MM.1S (cell line): ENCODE measurements around the gene COQ8A.

ENCODE experiments used
- DNase-seq: peaks from one replicate; pipeline ENCODE4 v3.0.0-alpha.2; 2015
- H2AFZ ChIP-seq: fragments of 300-600 bp; sonication (generic); 2 replicates; pipeline ENCODE4 v1.6.0; 2016; ENCODE audit warnings: antibody characterized with exemption, low read length
- H3F3A ChIP-seq: fragments of 300-600 bp; sonication (generic); 2 replicates; pipeline ENCODE4 v1.6.1; 2016; ENCODE audit warnings: mild to moderate bottlenecking, antibody characterized with exemption, low read length, moderate library complexity, mixed read lengths; ENCODE audit not compliant: insufficient read depth
- H3K27ac ChIP-seq: fragments of 300-600 bp; sonication (generic); 2 replicates; pipeline ENCODE4 v1.5.1; 2016; ENCODE audit warnings: mild to moderate bottlenecking, low read length
- H3K27me3 ChIP-seq: fragments of 300-600 bp; sonication (generic); replicated peaks from 2 replicates; pipeline ENCODE4 v1.6.0; 2016; ENCODE audit warnings: low read length; ENCODE audit not compliant: insufficient read depth
- H3K36me3 ChIP-seq: fragments of 300-600 bp; sonication (generic); replicated peaks from 2 replicates; pipeline ENCODE4 v1.6.1; 2016; ENCODE audit warnings: mild to moderate bottlenecking, low read length, mixed read lengths; ENCODE audit not compliant: insufficient read depth
- H3K4me1 ChIP-seq: fragments of 300-600 bp; sonication (generic); 2 replicates; pipeline ENCODE4 v1.6.1; 2016; ENCODE audit warnings: low read length, mixed read lengths
- H3K4me2 ChIP-seq: fragments of 300-600 bp; sonication (generic); 2 replicates; pipeline ENCODE4 v1.6.0; 2016; ENCODE audit warnings: low read depth, low read length
- H3K4me3 ChIP-seq: fragments of 300-600 bp; sonication (generic); 2 replicates; pipeline ENCODE4 v1.5.1; 2016; ENCODE audit warnings: low read length, mixed read lengths
- H3K79me2 ChIP-seq: fragments of 300-600 bp; sonication (generic); 2 replicates; pipeline ENCODE4 v1.6.1; 2016; ENCODE audit warnings: mixed run types, low read length, mixed read lengths
- H3K9ac ChIP-seq: fragments of 300-600 bp; sonication (generic); 2 replicates; pipeline ENCODE4 v1.6.1; 2016; ENCODE audit warnings: low read length, mixed read lengths
- H3K9me2 ChIP-seq: fragments of 300-600 bp; sonication (generic); replicated peaks from 2 replicates; pipeline ENCODE4 v1.6.1; 2016; ENCODE audit warnings: mild to moderate bottlenecking, low read length, mixed read lengths; ENCODE audit not compliant: insufficient read depth
- H3K9me3 ChIP-seq: fragments of 300-600 bp; sonication (generic); replicated peaks from 2 replicates; pipeline ENCODE4 v1.6.1; 2016; ENCODE audit warnings: mild to moderate bottlenecking, low read length, mixed read lengths; ENCODE audit not compliant: insufficient read depth
- H4K20me1 ChIP-seq: fragments of 300-600 bp; sonication (generic); 2 replicates; pipeline ENCODE4 v1.6.1; 2016; ENCODE audit warnings: mild to moderate bottlenecking, low read length, moderate library complexity, mixed read lengths; ENCODE audit not compliant: insufficient read depth
- EZH2 ChIP-seq: fragments of 300-600 bp; sonication (generic); optimal IDR thresholded peaks from 2 replicates; pipeline ENCODE3; 2017; ENCODE audit warnings: low read depth, mild to moderate bottlenecking, antibody characterized with exemption, low read length, mixed read lengths
- EZH2phosphoT487 ChIP-seq: fragments of 300-600 bp; sonication (generic); IDR thresholded peaks from 2 replicates; pipeline ENCODE4 v1.6.1; 2018; ENCODE audit warnings: antibody characterized with exemption, low read length
- TF ChIP-seq, protein P1 (sequence below): fragments of 300-600 bp; sonication (generic); IDR thresholded peaks from 2 replicates; pipeline ENCODE4 v1.5.1; 2016; ENCODE audit warnings: antibody characterized with exemption, low read length, mixed read lengths

The COQ8A gene

DNA sequence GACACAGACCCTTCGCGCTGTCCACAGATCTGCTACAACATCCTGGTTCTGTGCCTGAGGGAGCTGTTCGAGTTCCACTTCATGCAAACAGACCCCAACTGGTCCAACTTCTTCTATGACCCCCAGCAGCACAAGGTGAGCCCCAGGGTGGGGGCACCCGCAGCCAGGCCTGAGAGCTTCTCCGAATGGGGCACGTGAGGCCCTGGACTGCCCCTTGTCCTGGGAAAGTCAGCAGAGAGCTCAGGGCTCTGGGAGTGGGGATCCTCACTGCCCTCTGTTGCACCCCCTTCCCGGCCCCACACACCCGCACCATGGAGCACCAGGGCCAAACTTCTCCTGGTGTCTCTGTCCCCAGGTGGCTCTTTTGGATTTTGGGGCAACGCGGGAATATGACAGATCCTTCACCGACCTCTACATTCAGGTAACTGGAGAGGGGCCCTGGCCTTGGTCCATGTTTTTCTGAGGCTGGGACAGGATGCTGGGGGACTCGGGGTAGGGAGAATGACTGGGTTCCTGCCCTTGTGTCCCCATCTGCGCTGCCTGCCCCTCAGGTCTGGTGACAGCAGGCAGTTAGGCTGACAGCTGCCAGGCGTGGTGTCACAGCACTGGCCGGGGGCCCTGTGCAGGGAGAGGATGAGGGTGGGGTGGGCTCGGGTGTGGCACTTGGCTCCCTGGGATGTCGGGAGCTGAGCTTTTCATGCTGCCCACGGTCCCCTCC is 44.6 kb downstream of the COQ8A start:
- Histone ChIP-seq H3K27ac (no peak overlapping the region), H3K4me1 (no peaks in the 10 kb centered on the region), H3K9me2 (no peaks in the 10 kb centered on the region), H3K79me2 (no peaks in the 10 kb centered on the region), H3K9me3 (no peaks in the 10 kb centered on the region), H3F3A (no peaks in the 10 kb centered on the region), H3K27me3 (no peaks in the 10 kb centered on the region), H3K9ac (no peak overlapping the region), H3K4me3 (no peak overlapping the region), H3K36me3 (0 out of 2 replicates have a peak, but pooled peaks cover 3% of the 10 kb centered on the region), H3K4me2 (no peak overlapping the region), H2AFZ (no peak overlapping the region), H4K20me1 (no peaks in the 10 kb centered on the region)
- TF ChIP-seq, protein P1, sequence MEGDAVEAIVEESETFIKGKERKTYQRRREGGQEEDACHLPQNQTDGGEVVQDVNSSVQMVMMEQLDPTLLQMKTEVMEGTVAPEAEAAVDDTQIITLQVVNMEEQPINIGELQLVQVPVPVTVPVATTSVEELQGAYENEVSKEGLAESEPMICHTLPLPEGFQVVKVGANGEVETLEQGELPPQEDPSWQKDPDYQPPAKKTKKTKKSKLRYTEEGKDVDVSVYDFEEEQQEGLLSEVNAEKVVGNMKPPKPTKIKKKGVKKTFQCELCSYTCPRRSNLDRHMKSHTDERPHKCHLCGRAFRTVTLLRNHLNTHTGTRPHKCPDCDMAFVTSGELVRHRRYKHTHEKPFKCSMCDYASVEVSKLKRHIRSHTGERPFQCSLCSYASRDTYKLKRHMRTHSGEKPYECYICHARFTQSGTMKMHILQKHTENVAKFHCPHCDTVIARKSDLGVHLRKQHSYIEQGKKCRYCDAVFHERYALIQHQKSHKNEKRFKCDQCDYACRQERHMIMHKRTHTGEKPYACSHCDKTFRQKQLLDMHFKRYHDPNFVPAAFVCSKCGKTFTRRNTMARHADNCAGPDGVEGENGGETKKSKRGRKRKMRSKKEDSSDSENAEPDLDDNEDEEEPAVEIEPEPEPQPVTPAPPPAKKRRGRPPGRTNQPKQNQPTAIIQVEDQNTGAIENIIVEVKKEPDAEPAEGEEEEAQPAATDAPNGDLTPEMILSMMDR, result no peak
- no peak for DNase-seq

DNA sequence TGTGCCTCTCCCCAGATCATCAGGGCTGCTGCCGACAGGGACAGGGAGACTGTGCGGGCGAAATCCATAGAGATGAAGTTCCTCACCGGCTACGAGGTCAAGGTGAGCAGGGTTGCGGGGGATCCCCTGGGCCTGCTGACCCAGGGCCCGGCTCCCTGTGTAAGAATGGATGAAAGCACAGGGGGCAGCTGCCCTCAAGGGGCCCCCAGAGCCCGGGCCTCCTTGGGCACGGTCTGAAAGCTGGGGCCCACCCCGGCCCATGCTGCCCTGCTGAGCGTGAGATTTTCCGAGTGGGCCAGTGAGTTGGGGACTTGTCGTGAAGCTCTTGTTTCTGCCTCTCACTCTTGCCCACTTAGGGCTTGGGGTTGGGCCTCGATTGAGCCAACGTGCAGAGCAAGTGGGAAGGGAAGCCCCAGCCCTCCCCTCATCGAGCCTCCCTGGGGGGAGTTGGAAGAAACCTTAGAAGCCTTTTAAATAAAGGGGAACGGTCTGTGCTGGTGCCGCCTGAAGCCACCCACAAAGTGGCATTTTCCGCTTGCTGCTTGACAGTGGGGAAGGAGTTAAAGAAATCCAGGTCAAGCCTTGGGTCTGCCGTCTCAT is 45.2 kb downstream of the COQ8A start:
- DNase-seq, result no peak
- Histone ChIP-seq H3K27me3 (no peaks in the 10 kb centered on the region), H3K79me2 (no peaks in the 10 kb centered on the region), H3K9me2 (no peaks in the 10 kb centered on the region), H3K4me1 (no peaks in the 10 kb centered on the region), H4K20me1 (no peaks in the 10 kb centered on the region), H3K27ac (no peak overlapping the region), H3F3A (no peaks in the 10 kb centered on the region), H3K4me2 (no peak overlapping the region), H2AFZ (no peak overlapping the region), H3K4me3 (no peak overlapping the region), H3K9ac (no peak overlapping the region), H3K36me3 (0 out of 2 replicates have a peak, but pooled peaks cover 3% of the 10 kb centered on the region), H3K9me3 (no peaks in the 10 kb centered on the region)
- TF ChIP-seq EZH2phosphoT487, result no peak
- no peak for TF ChIP-seq EZH2
- TF ChIP-seq, protein P1, result no peak

DNA sequence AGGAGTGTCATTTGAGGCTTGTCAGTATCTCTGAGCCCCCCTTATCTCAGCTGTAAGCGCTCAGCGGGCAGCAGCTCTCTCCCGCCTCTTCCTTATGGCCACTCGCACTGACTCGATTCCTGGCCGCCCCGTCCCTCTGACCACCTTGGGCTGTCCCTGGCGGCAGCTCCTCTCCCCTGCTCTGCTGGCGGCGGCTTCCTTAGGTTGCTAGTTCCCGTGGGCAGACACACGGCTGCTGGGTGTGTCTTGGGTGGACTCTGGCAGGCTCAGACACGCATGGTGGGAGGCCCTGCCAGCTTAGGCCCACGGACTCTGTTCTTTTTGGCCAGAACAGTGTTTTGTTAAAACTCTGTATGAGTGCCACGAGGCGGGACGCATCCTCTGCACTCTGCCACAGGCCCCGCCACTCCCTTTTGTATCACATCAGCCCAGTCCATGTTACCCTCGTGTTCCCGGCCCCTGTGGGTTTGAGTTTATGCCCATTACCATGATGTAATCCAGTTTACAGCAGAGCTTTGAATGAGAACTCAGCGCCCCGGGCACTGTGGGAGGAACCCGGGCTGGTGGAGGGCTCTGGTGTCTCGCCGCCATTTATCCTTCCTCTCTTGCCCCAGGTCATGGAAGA is 45.9 kb downstream of the COQ8A start:
- Histone ChIP-seq H3K27ac (no peak overlapping the region), H3K4me1 (no peaks in the 10 kb centered on the region), H3F3A (no peaks in the 10 kb centered on the region), H3K9me3 (no peaks in the 10 kb centered on the region), H3K9ac (no peak overlapping the region), H3K79me2 (no peaks in the 10 kb centered on the region), H3K36me3 (0 out of 2 replicates have a peak, but pooled peaks cover 3% of the 10 kb centered on the region), H3K9me2 (no peaks in the 10 kb centered on the region), H4K20me1 (no peaks in the 10 kb centered on the region), H3K27me3 (no peaks in the 10 kb centered on the region), H3K4me3 (no peak overlapping the region), H3K4me2 (no peak overlapping the region), H2AFZ (no peak overlapping the region)
- no peak for DNase-seq
- no peak for TF ChIP-seq EZH2phosphoT487
- TF ChIP-seq, protein P1, result no peak
- TF ChIP-seq EZH2, result no peak
